ENCODE results near the gene CPB1.

Gene CPB1

GRCh38 chr3:148828136-148828690 lies 602 bp downstream of the CPB1 start:
- Histone ChIP-seq H3K9me3 (ENCODE audit: control insufficient read depth, low read length) (no peaks in the 10 kb centered on the region), H3K79me2 (no peaks in the 10 kb centered on the region), H3K4me2 (ENCODE audit: low read length) (no peak overlapping the region), H3K4me3 (ENCODE audit: low read depth, low read length) (no peak overlapping the region), H3K36me3 (ENCODE audit: control insufficient read depth, insufficient read depth, low read length) (no peaks in the 10 kb centered on the region), H3K27me3 (ENCODE audit: control insufficient read depth, insufficient read depth, low read length) (no peaks in the 10 kb centered on the region), H2AFZ (no peak overlapping the region), H3K27ac (no peak overlapping the region), H3K9ac (no peak overlapping the region), H3K4me1 (no peaks in the 10 kb centered on the region)
- TF ChIP-seq CTCF (IDR thresholded peaks at IDR 0.05): no peak

- no peaks in the 10 kb centered on the region for H3K79me2 ChIP-seq
- no peaks in the 10 kb centered on the region for H3K36me3 ChIP-seq (ENCODE audit: control insufficient read depth, insufficient read depth, low read length)
- H3K9ac ChIP-seq: no peak overlapping the region
- H3K4me2 ChIP-seq (ENCODE audit: low read length): no peak overlapping the region
- H2AFZ ChIP-seq: no peak overlapping the region
- no peak overlapping the region for H3K4me3 ChIP-seq (ENCODE audit: low read depth, low read length)
- no peaks in the 10 kb centered on the region for H3K4me1 ChIP-seq
- no peak for TF ChIP-seq CTCF (IDR thresholded peaks at IDR 0.05)
- no peaks in the 10 kb centered on the region for H3K9me3 ChIP-seq (ENCODE audit: control insufficient read depth, low read length)
- H3K27me3 ChIP-seq (ENCODE audit: control insufficient read depth, insufficient read depth, low read length): no peaks in the 10 kb centered on the region
- no peak overlapping the region for H3K27ac ChIP-seq
Observed at GRCh38 chr3:148829926-148830325, 2.3 kb downstream of the CPB1 start.

- Histone ChIP-seq H3K36me3 (ENCODE audit: control insufficient read depth, insufficient read depth, low read length) (no peaks in the 10 kb centered on the region), H2AFZ (no peak overlapping the region), H3K4me3 (ENCODE audit: low read depth, low read length) (no peak overlapping the region), H3K4me1 (no peaks in the 10 kb centered on the region), H3K9ac (no peak overlapping the region), H3K27me3 (ENCODE audit: control insufficient read depth, insufficient read depth, low read length) (no peaks in the 10 kb centered on the region), H3K9me3 (ENCODE audit: control insufficient read depth, low read length) (no peaks in the 10 kb centered on the region), H3K79me2 (no peaks in the 10 kb centered on the region), H3K27ac (no peak overlapping the region), H3K4me2 (ENCODE audit: low read length) (no peak overlapping the region)
- TF ChIP-seq CTCF (IDR thresholded peaks at IDR 0.05): no peak
Observed at GRCh38 chr3:148833223-148833622, 5.6 kb downstream of the CPB1 start.

GRCh38 chr3:148839805-148840204 lies 12.2 kb downstream of the CPB1 start:
- H3K4me2 ChIP-seq (ENCODE audit: low read length): no peak overlapping the region
- TF ChIP-seq CTCF (IDR thresholded peaks at IDR 0.05): no peak
- H2AFZ ChIP-seq: no peak overlapping the region
- H3K4me3 ChIP-seq (ENCODE audit: low read depth, low read length): no peak overlapping the region
- H3K79me2 ChIP-seq: no peaks in the 10 kb centered on the region
- H3K27ac ChIP-seq: no peak overlapping the region
- no peaks in the 10 kb centered on the region for H3K36me3 ChIP-seq (ENCODE audit: control insufficient read depth, insufficient read depth, low read length)
- no peak overlapping the region for H3K9ac ChIP-seq
- H3K9me3 ChIP-seq (ENCODE audit: control insufficient read depth, low read length): peaks cover 4% of the 10 kb centered on the region
- H3K27me3 ChIP-seq (ENCODE audit: control insufficient read depth, insufficient read depth, low read length): no peaks in the 10 kb centered on the region
- no peaks in the 10 kb centered on the region for H3K4me1 ChIP-seq

- Histone ChIP-seq H3K9me3 (ENCODE audit: control insufficient read depth, low read length) (peaks cover 4% of the 10 kb centered on the region), H3K4me3 (ENCODE audit: low read depth, low read length) (no peak overlapping the region), H3K79me2 (no peaks in the 10 kb centered on the region), H3K4me2 (ENCODE audit: low read length) (no peak overlapping the region), H3K27ac (no peak overlapping the region), H3K27me3 (ENCODE audit: control insufficient read depth, insufficient read depth, low read length) (no peaks in the 10 kb centered on the region), H3K4me1 (no peaks in the 10 kb centered on the region), H2AFZ (no peak overlapping the region), H3K9ac (no peak overlapping the region), H3K36me3 (ENCODE audit: control insufficient read depth, insufficient read depth, low read length) (no peaks in the 10 kb centered on the region)
- no peak for TF ChIP-seq CTCF (IDR thresholded peaks at IDR 0.05)
Observed at GRCh38 chr3:148840451-148840850, 12.8 kb downstream of the CPB1 start.

Measured in parathyroid adenoma (tissue), 2 donors.